Measurements from ENCODE around the gene OR13C9.

DNA sequence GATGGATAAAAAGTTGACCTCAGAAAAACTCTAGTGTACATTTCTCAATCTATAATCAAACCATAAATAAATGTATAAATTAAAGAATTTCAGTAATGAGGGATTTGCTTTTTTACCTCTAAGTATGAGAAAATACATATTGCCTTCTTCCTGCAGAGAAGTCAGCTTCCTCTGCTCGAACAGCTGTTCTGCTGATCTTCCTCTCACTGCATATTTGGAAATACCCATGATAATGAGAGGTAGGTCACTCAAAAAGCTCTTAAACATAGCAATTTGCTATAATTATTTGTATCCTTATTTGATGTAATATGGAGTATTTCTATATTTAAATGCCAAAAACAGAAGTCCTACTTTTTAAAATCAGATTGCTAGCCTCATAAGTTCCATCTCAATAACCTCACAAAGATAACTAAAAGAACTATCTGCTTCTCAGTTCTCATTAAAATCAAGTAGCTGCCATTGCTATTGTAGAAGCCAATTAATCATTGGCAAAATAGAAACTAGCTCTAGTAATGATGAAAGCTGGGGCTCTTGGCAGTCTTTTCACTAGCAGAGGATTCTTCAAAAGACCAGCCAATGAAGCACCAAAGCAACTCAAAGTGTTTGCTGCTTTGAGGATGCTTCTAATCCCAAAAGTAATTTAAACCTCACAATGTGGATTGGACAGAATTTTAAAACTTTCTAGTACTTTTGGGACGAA is 40.6 kb upstream of the OR13C9 start:
- TF ChIP-seq ZNF223 (tag by site-specific recombination; IDR thresholded peaks at IDR 0.05) (no peak), ZNF24 (tag by site-specific recombination; IDR thresholded peaks at IDR 0.05) (no peak), ZNF600 (tag by site-specific recombination; IDR thresholded peaks at IDR 0.05) (no peak), KLF9 (tag by site-specific recombination; IDR thresholded peaks at IDR 0.05; ENCODE audit: low read depth) (no peak), ZNF701 (tag by site-specific recombination; IDR thresholded peaks at IDR 0.05) (no peak), ZNF76 (tag by site-specific recombination; IDR thresholded peaks at IDR 0.05; ENCODE audit: borderline replicate concordance, low read depth) (no peak), ZNF768 (tag by site-specific recombination; IDR thresholded peaks at IDR 0.05) (no peak), ZNF114 (tag by site-specific recombination; IDR thresholded peaks at IDR 0.05) (no peak), ZNF2 (tag by site-specific recombination; IDR thresholded peaks at IDR 0.05) (no peak), HOXA7 (CRISPR knock-in tag; IDR thresholded peaks at IDR 0.05; ENCODE audit: borderline replicate concordance) (no peak)
- TF ChIP-seq, protein P1, sequence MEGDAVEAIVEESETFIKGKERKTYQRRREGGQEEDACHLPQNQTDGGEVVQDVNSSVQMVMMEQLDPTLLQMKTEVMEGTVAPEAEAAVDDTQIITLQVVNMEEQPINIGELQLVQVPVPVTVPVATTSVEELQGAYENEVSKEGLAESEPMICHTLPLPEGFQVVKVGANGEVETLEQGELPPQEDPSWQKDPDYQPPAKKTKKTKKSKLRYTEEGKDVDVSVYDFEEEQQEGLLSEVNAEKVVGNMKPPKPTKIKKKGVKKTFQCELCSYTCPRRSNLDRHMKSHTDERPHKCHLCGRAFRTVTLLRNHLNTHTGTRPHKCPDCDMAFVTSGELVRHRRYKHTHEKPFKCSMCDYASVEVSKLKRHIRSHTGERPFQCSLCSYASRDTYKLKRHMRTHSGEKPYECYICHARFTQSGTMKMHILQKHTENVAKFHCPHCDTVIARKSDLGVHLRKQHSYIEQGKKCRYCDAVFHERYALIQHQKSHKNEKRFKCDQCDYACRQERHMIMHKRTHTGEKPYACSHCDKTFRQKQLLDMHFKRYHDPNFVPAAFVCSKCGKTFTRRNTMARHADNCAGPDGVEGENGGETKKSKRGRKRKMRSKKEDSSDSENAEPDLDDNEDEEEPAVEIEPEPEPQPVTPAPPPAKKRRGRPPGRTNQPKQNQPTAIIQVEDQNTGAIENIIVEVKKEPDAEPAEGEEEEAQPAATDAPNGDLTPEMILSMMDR (tag by site-specific recombination; IDR thresholded peaks at IDR 0.05), result no peak
- TF ChIP-seq, protein P2, sequence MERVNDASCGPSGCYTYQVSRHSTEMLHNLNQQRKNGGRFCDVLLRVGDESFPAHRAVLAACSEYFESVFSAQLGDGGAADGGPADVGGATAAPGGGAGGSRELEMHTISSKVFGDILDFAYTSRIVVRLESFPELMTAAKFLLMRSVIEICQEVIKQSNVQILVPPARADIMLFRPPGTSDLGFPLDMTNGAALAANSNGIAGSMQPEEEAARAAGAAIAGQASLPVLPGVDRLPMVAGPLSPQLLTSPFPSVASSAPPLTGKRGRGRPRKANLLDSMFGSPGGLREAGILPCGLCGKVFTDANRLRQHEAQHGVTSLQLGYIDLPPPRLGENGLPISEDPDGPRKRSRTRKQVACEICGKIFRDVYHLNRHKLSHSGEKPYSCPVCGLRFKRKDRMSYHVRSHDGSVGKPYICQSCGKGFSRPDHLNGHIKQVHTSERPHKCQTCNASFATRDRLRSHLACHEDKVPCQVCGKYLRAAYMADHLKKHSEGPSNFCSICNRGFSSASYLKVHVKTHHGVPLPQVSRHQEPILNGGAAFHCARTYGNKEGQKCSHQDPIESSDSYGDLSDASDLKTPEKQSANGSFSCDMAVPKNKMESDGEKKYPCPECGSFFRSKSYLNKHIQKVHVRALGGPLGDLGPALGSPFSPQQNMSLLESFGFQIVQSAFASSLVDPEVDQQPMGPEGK (tag by site-specific recombination; IDR thresholded peaks at IDR 0.05), result no peak
- TF ChIP-seq, protein P3, sequence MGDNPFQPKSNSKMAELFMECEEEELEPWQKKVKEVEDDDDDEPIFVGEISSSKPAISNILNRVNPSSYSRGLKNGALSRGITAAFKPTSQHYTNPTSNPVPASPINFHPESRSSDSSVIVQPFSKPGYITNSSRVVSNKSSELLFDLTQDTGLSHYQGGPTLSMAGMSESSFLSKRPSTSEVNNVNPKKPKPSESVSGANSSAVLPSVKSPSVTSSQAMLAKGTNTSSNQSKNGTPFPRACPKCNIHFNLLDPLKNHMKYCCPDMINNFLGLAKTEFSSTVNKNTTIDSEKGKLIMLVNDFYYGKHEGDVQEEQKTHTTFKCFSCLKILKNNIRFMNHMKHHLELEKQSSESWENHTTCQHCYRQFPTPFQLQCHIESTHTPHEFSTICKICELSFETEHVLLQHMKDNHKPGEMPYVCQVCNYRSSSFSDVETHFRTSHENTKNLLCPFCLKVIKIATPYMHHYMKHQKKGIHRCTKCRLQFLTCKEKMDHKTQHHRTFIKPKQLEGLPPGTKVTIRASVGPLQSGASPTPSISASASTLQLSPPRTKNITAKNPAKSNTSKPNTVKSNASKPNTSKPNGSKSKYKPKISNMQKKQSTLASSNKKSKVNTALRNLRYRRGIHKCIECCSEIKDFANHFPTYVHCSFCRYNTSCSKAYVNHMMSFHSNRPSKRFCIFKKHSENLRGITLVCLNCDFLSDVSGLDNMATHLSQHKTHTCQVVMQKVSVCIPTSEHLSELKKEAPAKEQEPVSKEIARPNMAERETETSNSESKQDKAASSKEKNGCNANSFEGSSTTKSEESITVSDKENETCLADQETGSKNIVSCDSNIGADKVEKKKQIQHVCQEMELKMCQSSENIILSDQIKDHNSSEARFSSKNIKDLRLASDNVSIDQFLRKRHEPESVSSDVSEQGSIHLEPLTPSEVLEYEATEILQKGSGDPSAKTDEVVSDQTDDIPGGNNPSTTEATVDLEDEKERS (tag by site-specific recombination; IDR thresholded peaks at IDR 0.05), result no peak
- TF ChIP-seq, protein P4, sequence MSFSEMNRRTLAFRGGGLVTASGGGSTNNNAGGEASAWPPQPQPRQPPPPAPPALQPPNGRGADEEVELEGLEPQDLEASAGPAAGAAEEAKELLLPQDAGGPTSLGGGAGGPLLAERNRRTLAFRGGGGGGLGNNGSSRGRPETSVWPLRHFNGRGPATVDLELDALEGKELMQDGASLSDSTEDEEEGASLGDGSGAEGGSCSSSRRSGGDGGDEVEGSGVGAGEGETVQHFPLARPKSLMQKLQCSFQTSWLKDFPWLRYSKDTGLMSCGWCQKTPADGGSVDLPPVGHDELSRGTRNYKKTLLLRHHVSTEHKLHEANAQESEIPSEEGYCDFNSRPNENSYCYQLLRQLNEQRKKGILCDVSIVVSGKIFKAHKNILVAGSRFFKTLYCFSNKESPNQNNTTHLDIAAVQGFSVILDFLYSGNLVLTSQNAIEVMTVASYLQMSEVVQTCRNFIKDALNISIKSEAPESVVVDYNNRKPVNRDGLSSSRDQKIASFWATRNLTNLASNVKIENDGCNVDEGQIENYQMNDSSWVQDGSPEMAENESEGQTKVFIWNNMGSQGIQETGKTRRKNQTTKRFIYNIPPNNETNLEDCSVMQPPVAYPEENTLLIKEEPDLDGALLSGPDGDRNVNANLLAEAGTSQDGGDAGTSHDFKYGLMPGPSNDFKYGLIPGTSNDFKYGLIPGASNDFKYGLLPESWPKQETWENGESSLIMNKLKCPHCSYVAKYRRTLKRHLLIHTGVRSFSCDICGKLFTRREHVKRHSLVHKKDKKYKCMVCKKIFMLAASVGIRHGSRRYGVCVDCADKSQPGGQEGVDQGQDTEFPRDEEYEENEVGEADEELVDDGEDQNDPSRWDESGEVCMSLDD (tag by site-specific recombination; IDR thresholded peaks at IDR 0.05), result no peak

All from HEK293 (cell line).